Calu3 (cell line): ENCODE results near the gene SNX10. TPM values are rescaled to one million over a fixed set of nuclear protein-coding genes. Genes with fewer than 3 reads are reported as not detected.

ENCODE experiments used
- BruUV-seq: library from RNA; stranded (reverse); fragments of 400-500 nt; replicated peaks from 2 replicates; lab custom pipeline; 2021; lab: Mats Ljungman, UMichigan
- CTCF ChIA-PET: fragments of 300-600 bp; sonication (Branson Sonifier 250); formaldehyde crosslinking; loops from one replicate; lab custom pipeline; 2022; ENCODE audit warnings: antibody characterized with exemption; lab: Charles Lee
- DNase-seq: peaks from one replicate; pipeline ENCODE4 v3.0.0; 2022
- H3K27ac Mint-ChIP-seq: one replicate; pipeline ENCODE4 v1.8.0; 2022; ENCODE audit warnings: mixed read lengths; ENCODE audit not compliant: unreplicated experiment
- H3K27me3 Mint-ChIP-seq: one replicate; pipeline ENCODE4 v1.8.0; 2022; ENCODE audit warnings: mixed read lengths; ENCODE audit not compliant: unreplicated experiment
- H3K36me3 Mint-ChIP-seq: one replicate; pipeline ENCODE4 v1.8.0; 2022; ENCODE audit warnings: mild to moderate bottlenecking, moderate library complexity, mixed read lengths; ENCODE audit not compliant: insufficient read depth, unreplicated experiment
- H3K4me1 Mint-ChIP-seq: one replicate; pipeline ENCODE4 v1.8.0; 2022; ENCODE audit warnings: mild to moderate bottlenecking, low read depth, mixed read lengths; ENCODE audit not compliant: unreplicated experiment
- H3K4me3 Mint-ChIP-seq: one replicate; pipeline ENCODE4 v1.8.0; 2022; ENCODE audit warnings: mild to moderate bottlenecking, low read depth, moderate library complexity, mixed read lengths; ENCODE audit not compliant: unreplicated experiment
- H3K9me3 Mint-ChIP-seq: one replicate; pipeline ENCODE4 v1.8.0; 2022; ENCODE audit warnings: low read depth, mixed read lengths; ENCODE audit not compliant: unreplicated experiment
- intact Hi-C: fragments of 100-400 bp; cut with micrococcal nuclease; formaldehyde crosslinking; loops from one replicate; pipeline ENCODE4 v1.10.0; 2022; ENCODE audit not compliant: unreplicated experiment
- total RNA-seq: library from RNA; stranded (reverse); gene quantifications from 2 replicates; pipeline ENCODE4 v1.2.3, GENCODE V29; 2022
- TF ChIP-seq, protein P1 (sequence below): fragments of 200-600 bp; IDR thresholded peaks from one replicate; pipeline ENCODE4 v1.8.0; 2022; ENCODE audit warnings: antibody characterized with exemption; ENCODE audit not compliant: unreplicated experiment

The SNX10 gene
- total RNA-seq, 1 experiment from 2014 or later, result 22.1 TPM

DNA sequence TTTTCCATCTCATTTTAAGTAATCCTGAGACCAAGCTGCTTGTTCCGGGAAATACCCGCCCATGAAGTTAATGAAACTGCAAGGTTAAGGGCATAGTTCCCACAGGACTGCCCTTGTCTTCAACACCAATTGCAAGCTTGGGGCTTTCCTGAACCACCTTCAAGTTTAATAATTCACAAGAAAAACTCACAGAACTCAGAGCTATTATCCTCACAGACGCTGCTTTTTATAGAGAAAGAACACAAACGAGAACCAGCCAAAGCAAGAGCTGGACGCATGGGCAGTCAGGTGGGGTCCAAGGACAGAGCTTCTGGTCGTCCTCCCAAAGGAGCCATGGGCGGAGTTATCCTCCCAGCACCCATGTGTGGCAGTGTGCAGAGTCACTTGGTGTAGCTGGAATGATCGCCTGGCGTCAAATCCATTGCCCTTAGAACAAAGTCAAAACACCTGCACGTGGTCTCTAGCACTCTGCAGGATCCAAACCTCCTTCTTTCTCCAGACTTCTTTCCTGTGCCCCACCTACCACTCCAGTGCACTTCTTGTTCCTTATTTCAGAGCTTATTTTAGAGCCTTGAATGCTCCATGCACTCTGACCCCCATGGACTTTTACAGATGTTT is 56.7 kb downstream of the SNX10 start:
- peaks cover 5% of the 10 kb centered on the region for H3K36me3 Mint-ChIP-seq
- no peaks in the 10 kb centered on the region for H3K9me3 Mint-ChIP-seq
- H3K4me1 Mint-ChIP-seq, result peaks cover 29% of the 10 kb centered on the region
- intact Hi-C loops, result loop anchor here (5.0 kb wide), 2 partner anchors 146 to 456 kb away; partner anchors contain the start of genes CBX3 and HNRNPA2B1
- CTCF ChIA-PET, result interaction anchor here (0.6 to 1.8 kb wide), 6 partner anchors 17 to 130 kb away, joined by 3 to 8 read pairs (median 4); no protein-coding TSS in a partner anchor
- H3K4me3 Mint-ChIP-seq, result peak overlapping the region; percentile 30
- TF ChIP-seq, protein P1, sequence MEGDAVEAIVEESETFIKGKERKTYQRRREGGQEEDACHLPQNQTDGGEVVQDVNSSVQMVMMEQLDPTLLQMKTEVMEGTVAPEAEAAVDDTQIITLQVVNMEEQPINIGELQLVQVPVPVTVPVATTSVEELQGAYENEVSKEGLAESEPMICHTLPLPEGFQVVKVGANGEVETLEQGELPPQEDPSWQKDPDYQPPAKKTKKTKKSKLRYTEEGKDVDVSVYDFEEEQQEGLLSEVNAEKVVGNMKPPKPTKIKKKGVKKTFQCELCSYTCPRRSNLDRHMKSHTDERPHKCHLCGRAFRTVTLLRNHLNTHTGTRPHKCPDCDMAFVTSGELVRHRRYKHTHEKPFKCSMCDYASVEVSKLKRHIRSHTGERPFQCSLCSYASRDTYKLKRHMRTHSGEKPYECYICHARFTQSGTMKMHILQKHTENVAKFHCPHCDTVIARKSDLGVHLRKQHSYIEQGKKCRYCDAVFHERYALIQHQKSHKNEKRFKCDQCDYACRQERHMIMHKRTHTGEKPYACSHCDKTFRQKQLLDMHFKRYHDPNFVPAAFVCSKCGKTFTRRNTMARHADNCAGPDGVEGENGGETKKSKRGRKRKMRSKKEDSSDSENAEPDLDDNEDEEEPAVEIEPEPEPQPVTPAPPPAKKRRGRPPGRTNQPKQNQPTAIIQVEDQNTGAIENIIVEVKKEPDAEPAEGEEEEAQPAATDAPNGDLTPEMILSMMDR, result no peak
- peak overlapping the region; percentile 66 for H3K27ac Mint-ChIP-seq
- TSS peak; percentile 23 for BruUV-seq
- H3K27me3 Mint-ChIP-seq, result no peaks in the 10 kb centered on the region
- peak; percentile 37 for DNase-seq

DNA sequence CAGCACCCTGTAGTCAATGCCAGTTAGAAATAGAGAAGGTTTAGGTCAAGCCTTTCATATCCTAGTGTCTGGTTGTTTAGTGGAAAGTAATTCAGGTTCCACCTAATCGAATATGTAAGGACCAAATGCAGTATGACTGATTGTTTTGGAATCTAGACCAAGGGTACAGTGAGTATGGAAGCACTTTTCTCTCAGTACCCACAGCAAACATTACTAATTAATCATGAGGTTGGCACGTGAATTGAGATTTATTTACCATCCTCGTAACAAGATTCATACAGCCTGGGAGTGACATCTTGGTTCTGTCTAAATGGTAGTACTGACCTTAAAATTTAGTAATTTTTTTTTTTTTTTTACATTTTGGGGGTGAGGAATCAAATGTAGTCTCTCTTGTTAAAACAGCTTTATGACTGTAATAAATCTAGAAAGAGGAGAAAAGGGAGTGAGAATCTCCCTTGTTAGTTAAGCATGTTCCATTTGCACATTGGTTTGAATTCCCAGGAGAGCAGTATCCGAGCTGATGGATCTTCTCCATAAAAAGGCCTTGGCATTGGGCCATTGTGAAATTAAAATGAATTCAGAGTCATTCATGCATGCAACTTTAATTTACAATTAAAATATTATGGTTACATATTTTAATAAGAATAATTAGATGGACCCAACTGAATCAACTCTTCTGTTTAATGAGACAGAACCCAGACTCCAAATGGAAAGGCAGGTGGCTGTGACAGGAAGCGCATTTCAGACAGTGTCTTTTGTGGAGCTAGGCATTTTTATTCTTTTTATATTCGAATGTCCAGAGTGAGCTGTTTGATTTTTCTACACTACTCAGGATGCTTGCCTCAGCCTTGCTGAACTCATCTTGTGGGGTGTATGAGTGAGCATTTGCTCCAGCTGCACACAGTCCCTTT is 57.6 kb downstream of the SNX10 start:
- H3K36me3 Mint-ChIP-seq, result peaks cover 5% of the 10 kb centered on the region
- H3K4me3 Mint-ChIP-seq, result peak overlapping the region; percentile 30
- no peak overlapping the region for H3K27ac Mint-ChIP-seq
- DNase-seq, result no peak
- no peaks in the 10 kb centered on the region for H3K27me3 Mint-ChIP-seq
- no TSS peak for BruUV-seq
- intact Hi-C loops, result loop anchor here (5.0 kb wide), 2 partner anchors 147 to 457 kb away; partner anchors contain the start of genes CBX3 and HNRNPA2B1
- no peaks in the 10 kb centered on the region for H3K9me3 Mint-ChIP-seq
- peaks cover 29% of the 10 kb centered on the region for H3K4me1 Mint-ChIP-seq
- TF ChIP-seq, protein P1, result no peak
- CTCF ChIA-PET, result interaction anchor here (0.6 to 1.8 kb wide), 5 partner anchors 16 to 130 kb away, joined by 3 to 8 read pairs (median 5); no protein-coding TSS in a partner anchor

DNA sequence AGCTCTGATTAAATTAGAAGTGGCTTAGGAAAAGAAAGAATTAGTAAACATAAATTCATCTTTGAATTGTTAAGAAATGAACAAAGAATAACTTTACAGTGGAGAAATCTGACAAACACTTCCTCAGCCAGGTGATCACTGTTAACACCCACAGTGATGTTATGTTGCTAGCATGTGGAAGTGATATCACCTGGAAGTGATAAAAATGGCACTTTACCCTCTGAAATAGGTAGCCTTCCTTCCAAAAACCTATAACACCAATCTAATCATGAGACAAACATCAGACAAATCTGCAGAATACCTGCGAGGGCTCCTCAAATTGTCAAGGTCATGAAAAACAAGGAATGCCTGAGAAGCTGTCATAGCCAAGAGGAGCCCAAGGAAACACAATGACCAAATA is 59.5 kb downstream of the SNX10 start:
- TF ChIP-seq, protein P1, result no peak
- no peak overlapping the region for H3K4me3 Mint-ChIP-seq
- H3K9me3 Mint-ChIP-seq, result no peaks in the 10 kb centered on the region
- H3K4me1 Mint-ChIP-seq, result peaks cover 28% of the 10 kb centered on the region
- H3K27ac Mint-ChIP-seq, result no peak overlapping the region
- CTCF ChIA-PET, result interaction anchor here (1.0 kb wide), 1 partner anchor 11 kb away, joined by 3 read pairs; no protein-coding TSS in a partner anchor
- no peak for DNase-seq
- no peaks in the 10 kb centered on the region for H3K27me3 Mint-ChIP-seq
- intact Hi-C loops, result no loop called here
- H3K36me3 Mint-ChIP-seq, result peaks cover 5% of the 10 kb centered on the region
- BruUV-seq, result no TSS peak

DNA sequence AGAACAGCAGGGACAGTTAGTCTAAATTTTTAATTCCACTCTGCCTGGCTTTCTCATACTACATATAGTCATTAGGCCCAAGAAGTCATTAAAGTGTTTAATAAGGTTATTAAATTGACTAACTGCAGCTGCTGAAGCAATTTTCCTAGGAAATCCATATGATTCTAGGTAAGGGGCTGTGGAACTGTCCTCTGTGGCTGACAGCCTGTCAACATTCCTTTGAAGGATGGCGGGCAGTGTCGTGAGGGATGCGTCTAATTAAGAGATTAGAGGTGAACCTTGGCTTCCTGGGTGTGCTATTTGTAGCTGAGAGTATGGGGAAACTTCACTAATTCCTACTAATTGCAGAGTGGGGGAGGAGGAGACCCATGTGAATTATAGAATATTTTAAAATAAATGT is 64.6 kb downstream of the SNX10 start:
- no peaks in the 10 kb centered on the region for H3K36me3 Mint-ChIP-seq

More for the DNA sequence above, 64.6 kb downstream of the SNX10 start:
- CTCF ChIA-PET, result interaction anchor here (1.2 to 1.5 kb wide), 2 partner anchors 9 to 13 kb away, joined by 3 to 4 read pairs; no protein-coding TSS in a partner anchor
- intact Hi-C loops, result no loop called here
- BruUV-seq, result no TSS peak
- H3K27me3 Mint-ChIP-seq, result no peaks in the 10 kb centered on the region
- DNase-seq, result no peak
- no peaks in the 10 kb centered on the region for H3K9me3 Mint-ChIP-seq
- TF ChIP-seq, protein P1, result no peak
- no peaks in the 10 kb centered on the region for H3K4me1 Mint-ChIP-seq
- no peak overlapping the region for H3K4me3 Mint-ChIP-seq
- H3K27ac Mint-ChIP-seq, result no peak overlapping the region
